ENCODE results near the gene APBA2. TPM values are rescaled to one million over a fixed set of nuclear protein-coding genes. Genes with fewer than 3 reads are reported as not detected.

APBA2 gene
- total RNA-seq, 2 experiments from 2014 or later, result not detected

DNA sequence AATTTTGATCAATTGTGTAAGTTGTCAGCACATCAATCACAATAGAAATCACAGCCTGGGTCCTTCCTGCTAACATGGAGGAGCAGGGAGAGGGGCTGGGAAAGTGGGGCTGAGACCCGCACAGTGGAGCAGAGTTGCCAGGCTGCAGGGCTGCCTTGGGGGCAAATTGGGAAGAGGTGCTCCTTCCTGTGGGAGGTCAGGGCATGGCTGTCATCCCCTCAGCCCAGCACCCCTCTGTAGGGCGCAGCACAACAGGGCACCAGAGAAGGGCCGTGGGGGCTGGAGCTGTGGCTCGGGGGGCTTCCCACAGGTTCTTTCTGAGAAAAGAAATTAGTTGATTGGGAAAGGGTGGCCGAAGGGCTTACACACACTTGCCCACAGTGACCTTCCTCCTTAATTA lies 257.5 kb downstream of the APBA2 start:
- H3K9me3 ChIP-seq (ENCODE audit: low read length), result no peaks in the 10 kb centered on the region
- H3K4me3 ChIP-seq (ENCODE audit: low read depth, low read length, poor library complexity, severe bottlenecking), result no peak overlapping the region
- ChIA-PET CTCF (ENCODE audit: unreplicated experiment) (no interaction called here), POLR2A (no interaction called here)
- BruUV-seq (replicated peaks), result no TSS peak
- no peak for TF ChIP-seq EZH2phosphoT487 (IDR thresholded peaks at IDR 0.05; ENCODE audit: borderline replicate concordance, low read depth, low read length)
- TF ChIP-seq, protein P1, sequence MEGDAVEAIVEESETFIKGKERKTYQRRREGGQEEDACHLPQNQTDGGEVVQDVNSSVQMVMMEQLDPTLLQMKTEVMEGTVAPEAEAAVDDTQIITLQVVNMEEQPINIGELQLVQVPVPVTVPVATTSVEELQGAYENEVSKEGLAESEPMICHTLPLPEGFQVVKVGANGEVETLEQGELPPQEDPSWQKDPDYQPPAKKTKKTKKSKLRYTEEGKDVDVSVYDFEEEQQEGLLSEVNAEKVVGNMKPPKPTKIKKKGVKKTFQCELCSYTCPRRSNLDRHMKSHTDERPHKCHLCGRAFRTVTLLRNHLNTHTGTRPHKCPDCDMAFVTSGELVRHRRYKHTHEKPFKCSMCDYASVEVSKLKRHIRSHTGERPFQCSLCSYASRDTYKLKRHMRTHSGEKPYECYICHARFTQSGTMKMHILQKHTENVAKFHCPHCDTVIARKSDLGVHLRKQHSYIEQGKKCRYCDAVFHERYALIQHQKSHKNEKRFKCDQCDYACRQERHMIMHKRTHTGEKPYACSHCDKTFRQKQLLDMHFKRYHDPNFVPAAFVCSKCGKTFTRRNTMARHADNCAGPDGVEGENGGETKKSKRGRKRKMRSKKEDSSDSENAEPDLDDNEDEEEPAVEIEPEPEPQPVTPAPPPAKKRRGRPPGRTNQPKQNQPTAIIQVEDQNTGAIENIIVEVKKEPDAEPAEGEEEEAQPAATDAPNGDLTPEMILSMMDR (conservative IDR thresholded peaks at IDR 0.05; ENCODE audit: low read length), result no peak
- H3K9me2 ChIP-seq (ENCODE audit: insufficient read depth, low read length), result no peaks in the 10 kb centered on the region
- H3K27ac ChIP-seq (ENCODE audit: low read depth, low read length, poor library complexity, severe bottlenecking), result no peak overlapping the region
- H3K4me2 ChIP-seq (ENCODE audit: low read length), result no peak overlapping the region
- no peaks in the 10 kb centered on the region for H3K4me1 ChIP-seq (ENCODE audit: insufficient read depth, low read length, poor library complexity, severe bottlenecking)
- H3K36me3 ChIP-seq (ENCODE audit: insufficient read depth, low read length), result no peaks in the 10 kb centered on the region
- DNase-seq (ENCODE audit: low spot score), result no peak
- H3K79me2 ChIP-seq (ENCODE audit: insufficient read depth, low read depth, low read length), result no peaks in the 10 kb centered on the region
- H4K20me1 ChIP-seq (ENCODE audit: insufficient read depth, low read length), result no peaks in the 10 kb centered on the region
- intact Hi-C loops (cut with micrococcal nuclease; ENCODE audit: unreplicated experiment), result no loop called here
- H2AFZ ChIP-seq (ENCODE audit: low read length), result no peak overlapping the region

DNA sequence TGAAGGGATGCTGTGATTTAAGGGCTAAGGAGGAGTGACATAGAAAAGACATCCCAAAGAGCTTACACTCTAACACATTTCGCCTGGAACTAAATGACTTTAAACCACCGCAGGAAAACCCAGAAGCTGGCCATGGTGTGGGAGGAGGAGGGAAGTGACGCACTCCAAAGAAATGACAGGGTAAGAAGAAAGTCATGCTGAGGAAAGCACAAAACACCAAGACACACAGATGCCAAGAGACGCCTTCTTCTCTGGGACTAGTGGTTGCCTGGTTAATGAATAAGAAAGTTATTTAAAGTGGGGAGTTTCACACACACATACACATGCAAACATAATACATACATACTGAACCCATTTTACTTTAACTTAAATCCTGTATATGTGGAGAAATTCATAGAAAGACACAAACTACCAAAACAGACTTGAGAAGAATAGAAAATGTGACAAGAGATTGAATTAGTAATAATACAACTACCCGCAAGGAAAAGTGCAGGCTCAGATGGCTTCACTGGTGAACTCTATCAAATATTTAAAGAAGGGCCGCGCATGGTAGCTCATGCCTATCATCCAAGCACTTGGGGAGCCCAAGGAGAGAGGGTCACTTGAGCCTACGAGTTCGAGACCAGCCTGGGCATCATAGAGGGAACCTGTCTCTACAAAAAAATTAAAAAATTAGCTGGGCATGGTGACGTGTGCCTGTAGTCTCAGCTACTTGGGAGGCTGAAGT lies 258.3 kb downstream of the APBA2 start:
- H3K9me2 ChIP-seq (ENCODE audit: insufficient read depth, low read length), result no peaks in the 10 kb centered on the region
- no peaks in the 10 kb centered on the region for H3K9me3 ChIP-seq (ENCODE audit: low read length)
- no peak overlapping the region for H3K4me2 ChIP-seq (ENCODE audit: low read length)
- no peaks in the 10 kb centered on the region for H3K36me3 ChIP-seq (ENCODE audit: insufficient read depth, low read length)
- no peak for DNase-seq (ENCODE audit: low spot score)
- intact Hi-C loops (cut with micrococcal nuclease; ENCODE audit: unreplicated experiment), result no loop called here
- ChIA-PET CTCF (ENCODE audit: unreplicated experiment) (no interaction called here), POLR2A (no interaction called here)
- BruUV-seq (replicated peaks), result no TSS peak
- TF ChIP-seq, protein P1 (conservative IDR thresholded peaks at IDR 0.05; ENCODE audit: low read length), result no peak
- no peak for TF ChIP-seq EZH2phosphoT487 (IDR thresholded peaks at IDR 0.05; ENCODE audit: borderline replicate concordance, low read depth, low read length)
- H3K4me3 ChIP-seq (ENCODE audit: low read depth, low read length, poor library complexity, severe bottlenecking), result no peak overlapping the region
- no peak overlapping the region for H3K27ac ChIP-seq (ENCODE audit: low read depth, low read length, poor library complexity, severe bottlenecking)
- H3K4me1 ChIP-seq (ENCODE audit: insufficient read depth, low read length, poor library complexity, severe bottlenecking), result no peaks in the 10 kb centered on the region
- H4K20me1 ChIP-seq (ENCODE audit: insufficient read depth, low read length), result no peaks in the 10 kb centered on the region
- no peak overlapping the region for H2AFZ ChIP-seq (ENCODE audit: low read length)
- no peaks in the 10 kb centered on the region for H3K79me2 ChIP-seq (ENCODE audit: insufficient read depth, low read depth, low read length)

GRCh38 chr15:29149738-29150075 lies 263.9 kb downstream of the APBA2 start:
- BruUV-seq (replicated peaks), result no TSS peak
- TF ChIP-seq, protein P1 (conservative IDR thresholded peaks at IDR 0.05; ENCODE audit: low read length), result no peak
- no peak for TF ChIP-seq EZH2phosphoT487 (IDR thresholded peaks at IDR 0.05; ENCODE audit: borderline replicate concordance, low read depth, low read length)
- H3K79me2 ChIP-seq (ENCODE audit: insufficient read depth, low read depth, low read length), result no peaks in the 10 kb centered on the region
- H3K9me2 ChIP-seq (ENCODE audit: insufficient read depth, low read length), result no peaks in the 10 kb centered on the region
- no peak overlapping the region for H3K4me3 ChIP-seq (ENCODE audit: low read depth, low read length, poor library complexity, severe bottlenecking)
- H3K9me3 ChIP-seq (ENCODE audit: low read length), result no peaks in the 10 kb centered on the region
- no peak overlapping the region for H2AFZ ChIP-seq (ENCODE audit: low read length)
- H3K27ac ChIP-seq (ENCODE audit: low read depth, low read length, poor library complexity, severe bottlenecking), result no peak overlapping the region
- intact Hi-C loops (cut with micrococcal nuclease; ENCODE audit: unreplicated experiment), result no loop called here
- CTCF ChIA-PET (ENCODE audit: unreplicated experiment), result interaction anchor here (1.0 kb wide), 1 partner anchor 10 kb away, joined by 3 read pairs; no protein-coding TSS in a partner anchor
- no peak for DNase-seq (ENCODE audit: low spot score)
- POLR2A ChIA-PET, result no interaction called here
- no peaks in the 10 kb centered on the region for H3K4me1 ChIP-seq (ENCODE audit: insufficient read depth, low read length, poor library complexity, severe bottlenecking)
- no peak overlapping the region for H3K4me2 ChIP-seq (ENCODE audit: low read length)
- H4K20me1 ChIP-seq (ENCODE audit: insufficient read depth, low read length), result no peaks in the 10 kb centered on the region
- no peaks in the 10 kb centered on the region for H3K36me3 ChIP-seq (ENCODE audit: insufficient read depth, low read length)

Data from OCI-LY7 (cell line).